Stimulated activated CD4-positive, alpha-beta T cell treated with anti-CD3 and anti-CD28 coated beads, Interleukin-12 subunit alpha, Interleukin-12 subunit beta, amount 100 ng/mL, for 24 hours (primary cell): ENCODE data around the gene CD7.

ENCODE experiments used
- DNase-seq, 2 experiments: peaks; one replicate each; pipeline ENCODE4 v3.0.0-alpha.2; 2020; ENCODE audit warnings: low read depth in 2 of 2

The CD7 gene

GRCh38 chr17:82314727-82315605 lies 2.4 kb downstream of the CD7 start:
- DNase-seq, result no peak

DNA sequence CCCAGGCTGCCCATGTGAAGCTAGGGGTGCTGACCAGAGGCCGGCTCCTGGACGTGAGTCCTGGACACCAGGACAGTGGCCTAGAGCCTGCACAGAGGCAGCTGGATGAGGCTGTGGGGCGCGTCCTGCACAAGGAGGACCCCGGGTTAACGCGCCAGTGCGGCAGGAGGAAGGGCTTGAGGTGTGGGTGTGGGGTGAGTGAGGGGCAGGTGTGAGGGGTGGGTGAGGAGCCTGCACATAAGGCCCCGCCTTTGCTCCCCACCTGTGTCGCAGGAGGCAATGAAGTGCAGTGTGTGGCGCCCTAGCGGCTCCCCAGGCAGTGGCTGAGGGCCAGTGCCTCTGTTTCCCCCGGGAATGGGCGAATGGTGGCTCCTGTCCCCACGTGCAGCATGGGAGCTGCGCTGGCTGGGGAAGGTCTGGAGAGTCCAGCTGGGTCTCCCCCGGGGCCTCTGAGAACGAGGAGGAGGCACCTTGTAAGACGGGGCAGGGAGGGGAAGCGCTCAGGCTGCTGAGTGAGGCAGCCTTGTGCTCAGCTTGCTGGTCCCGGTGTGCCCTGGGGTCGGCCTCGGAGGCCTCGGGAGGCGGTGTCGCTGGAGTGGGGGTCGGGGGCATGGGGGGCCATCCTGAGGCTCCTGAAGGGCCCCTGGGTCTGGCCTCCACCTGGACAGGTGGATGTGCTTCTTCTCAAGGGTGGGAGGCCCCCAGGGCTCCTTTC lies 3.2 kb downstream of the CD7 start:
- no peak for DNase-seq

GRCh38 chr17:82313195-82314011 lies 4.0 kb downstream of the CD7 start:
- DNase-seq, result no peak

- DNase-seq, result no peak
Measured at GRCh38 chr17:82311971-82312370, 5.4 kb downstream of the CD7 start.

DNA sequence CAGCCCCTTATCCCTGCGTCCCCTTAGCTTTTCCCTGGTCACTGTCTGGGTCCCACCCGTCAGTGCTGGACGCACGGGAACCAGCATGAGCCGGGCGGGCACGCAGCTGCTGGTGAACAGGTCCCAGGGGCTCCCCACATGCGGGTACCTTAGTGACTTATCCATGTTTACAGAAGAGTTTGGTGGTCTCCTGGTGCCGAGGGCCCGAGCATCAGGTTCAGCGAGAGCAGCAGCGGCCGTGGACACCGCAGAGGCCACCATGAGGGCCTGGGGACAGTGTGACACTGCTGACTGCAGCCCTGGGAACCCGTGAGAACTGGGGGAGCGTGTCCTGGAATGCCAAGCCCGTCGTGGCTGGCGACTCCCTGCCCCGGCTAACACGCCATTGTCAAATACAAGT lies 6.5 kb downstream of the CD7 start:
- no peak for DNase-seq

DNA sequence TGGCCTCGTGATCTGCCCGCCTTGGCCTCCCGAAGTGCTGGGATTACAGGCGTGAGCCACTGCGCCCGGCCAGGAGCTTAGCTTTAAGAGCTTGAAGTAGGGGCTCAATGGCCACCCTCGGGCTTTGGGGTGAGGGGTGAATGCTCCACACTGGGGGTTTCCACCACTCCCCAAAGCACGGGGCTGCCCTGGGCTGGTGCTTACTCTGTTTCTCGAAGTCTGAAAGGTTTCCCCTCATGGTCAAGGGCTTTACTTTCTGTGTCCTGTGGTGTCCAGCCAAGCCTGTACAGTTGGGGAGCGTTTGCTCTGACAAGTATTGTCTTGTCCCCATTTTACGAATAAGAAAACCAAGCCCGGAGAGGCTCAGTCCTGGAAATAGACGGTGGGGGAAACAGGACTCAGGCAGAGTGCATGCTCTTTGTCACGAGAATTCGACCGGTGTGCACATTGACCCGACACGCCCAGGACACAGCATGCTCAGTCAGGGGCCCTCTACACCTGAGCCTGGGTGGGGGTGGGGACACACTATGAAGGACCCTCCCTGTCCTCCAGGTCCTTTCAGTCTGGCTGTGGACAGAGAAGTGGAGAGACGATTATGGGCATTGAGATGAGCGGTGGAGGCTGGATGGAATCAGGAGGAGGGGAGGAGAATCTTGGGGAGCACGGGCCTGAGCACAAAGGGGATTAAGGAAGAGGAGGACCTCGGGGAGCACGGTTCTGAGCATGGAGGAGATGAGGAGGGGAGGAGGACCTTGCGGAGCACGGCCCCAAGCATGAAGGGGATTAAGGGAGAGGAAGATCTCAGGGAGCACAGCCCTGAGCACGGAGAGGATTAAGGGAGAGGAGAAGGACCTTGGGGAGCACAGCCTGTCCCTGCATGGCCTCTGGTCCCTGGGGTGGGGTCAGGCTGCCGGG lies 7.5 kb downstream of the CD7 start:
- DNase-seq, result no peak

DNA sequence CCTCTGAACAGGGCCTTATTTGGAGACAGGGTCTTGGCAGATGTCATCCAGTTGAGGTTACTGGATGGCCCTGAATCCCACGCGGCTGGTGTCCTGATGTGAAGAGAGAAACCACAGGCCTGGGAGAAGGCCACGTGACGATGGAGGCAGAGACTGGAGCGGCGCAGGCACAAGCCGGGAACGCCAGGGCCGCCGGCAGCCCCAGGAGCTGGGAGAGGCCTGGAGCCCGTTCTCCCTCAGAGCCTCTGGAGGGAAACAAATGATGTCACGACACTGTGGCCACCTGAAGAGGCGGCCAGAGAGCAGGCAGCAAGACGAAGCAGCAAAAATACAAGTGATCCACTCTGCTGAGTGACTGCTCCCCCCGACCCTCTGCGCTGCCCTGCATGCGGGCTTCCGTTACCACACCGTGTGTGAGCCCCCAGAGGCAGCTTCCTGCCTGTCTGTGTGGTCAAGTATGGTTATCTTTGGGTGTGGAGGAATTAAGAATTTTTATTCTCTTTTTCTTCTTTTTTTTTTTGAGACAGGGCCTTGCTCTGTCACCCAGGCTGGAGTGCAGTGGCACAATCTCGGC lies 11.6 kb downstream of the CD7 start:
- DNase-seq, result no peak

DNA sequence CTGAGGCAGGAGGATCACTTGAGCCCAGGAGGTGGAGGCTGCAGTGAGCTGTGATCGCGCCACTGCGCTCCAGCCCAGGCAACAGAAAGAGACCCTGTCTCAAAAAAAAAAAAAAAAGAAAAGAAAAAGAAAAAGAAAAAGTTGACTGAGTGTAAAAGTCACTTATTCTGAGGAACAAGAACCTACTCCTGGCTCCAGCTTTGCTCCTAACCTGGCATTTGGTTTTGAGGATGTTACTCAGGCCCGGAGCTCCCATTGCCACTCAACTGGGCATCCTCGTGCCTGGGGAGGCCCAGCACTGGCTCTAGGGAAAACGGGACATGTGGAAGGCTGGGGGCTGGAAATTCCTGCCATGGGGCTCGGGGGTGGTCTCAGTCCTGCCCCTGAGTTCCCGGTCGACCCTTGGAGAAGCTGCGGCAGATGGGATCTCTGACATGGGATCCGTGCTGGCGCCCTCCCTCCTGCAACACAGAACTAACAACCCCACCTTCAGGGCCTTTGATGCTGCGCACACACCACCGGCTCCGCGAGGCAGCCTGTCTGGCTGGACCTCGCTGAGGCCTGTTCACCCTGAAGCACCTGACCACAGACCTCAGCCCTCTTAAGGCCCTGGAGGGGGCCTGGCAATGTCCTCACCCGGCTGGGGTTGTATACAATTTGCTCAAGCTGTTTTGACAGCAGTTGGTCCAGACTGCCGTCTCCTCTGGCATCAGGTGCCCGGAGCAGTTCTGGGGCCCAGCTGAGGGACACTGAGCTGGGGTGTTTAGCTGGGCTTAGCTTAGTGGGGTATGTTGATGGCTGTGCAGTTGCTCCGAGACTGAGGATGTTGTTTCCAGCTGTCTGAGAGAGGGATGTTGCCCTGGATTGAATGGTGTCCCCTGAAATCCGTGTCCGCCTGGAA lies 12.3 kb downstream of the CD7 start:
- DNase-seq, result no peak

DNA sequence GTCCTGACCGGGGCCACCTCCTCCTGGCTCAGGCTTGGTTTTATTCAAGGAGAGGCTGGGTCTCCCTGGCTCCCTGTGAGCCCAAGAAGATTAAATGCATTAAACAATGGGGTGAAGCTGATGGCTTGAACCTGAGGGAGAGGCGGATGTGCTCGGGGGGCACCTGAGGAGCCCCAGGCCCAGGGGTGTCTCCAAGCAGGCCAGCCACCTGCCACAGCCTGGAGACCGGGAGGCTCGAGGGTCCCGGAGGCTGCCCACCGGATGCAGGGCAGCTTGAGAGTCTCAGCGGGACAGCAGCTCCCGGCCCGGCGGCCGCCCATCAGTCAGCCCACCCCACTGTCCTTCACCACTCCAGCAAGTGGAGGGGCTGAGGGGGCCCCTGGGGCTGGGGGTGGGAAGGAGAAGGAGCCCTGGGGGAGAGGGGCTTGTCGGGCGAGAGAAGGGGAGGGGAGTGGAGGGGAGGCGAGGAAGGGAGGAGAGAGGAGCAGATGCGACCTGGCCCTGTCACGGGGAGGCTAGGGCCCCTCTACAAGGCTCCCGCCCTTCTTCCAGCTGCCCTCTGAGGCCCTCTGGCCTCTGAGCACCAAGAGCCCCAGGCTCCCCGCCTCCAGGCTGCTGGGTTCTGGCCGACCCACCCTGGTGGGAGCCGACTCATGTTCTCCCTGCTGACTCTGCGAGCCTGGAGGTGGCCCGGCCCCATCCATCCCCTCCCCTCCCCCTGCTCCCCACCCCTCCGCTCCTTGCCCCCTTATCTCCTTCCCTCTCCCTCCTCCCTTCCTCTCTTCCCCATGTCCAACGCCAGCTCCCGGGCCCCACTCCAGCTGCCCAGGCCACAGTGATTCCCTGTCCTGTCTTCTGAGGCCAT lies 13.2 kb downstream of the CD7 start:
- DNase-seq, result no peak

- no peak for DNase-seq
Measured at GRCh38 chr17:82302991-82303943, 14.1 kb downstream of the CD7 start.

GRCh38 chr17:82302568-82302963 lies 14.8 kb downstream of the CD7 start:
- DNase-seq, result no peak

GRCh38 chr17:82301916-82302567 lies 15.4 kb downstream of the CD7 start:
- no peak for DNase-seq

- DNase-seq, result no peak
Measured at GRCh38 chr17:82301300-82301915, 16.0 kb downstream of the CD7 start.

DNA sequence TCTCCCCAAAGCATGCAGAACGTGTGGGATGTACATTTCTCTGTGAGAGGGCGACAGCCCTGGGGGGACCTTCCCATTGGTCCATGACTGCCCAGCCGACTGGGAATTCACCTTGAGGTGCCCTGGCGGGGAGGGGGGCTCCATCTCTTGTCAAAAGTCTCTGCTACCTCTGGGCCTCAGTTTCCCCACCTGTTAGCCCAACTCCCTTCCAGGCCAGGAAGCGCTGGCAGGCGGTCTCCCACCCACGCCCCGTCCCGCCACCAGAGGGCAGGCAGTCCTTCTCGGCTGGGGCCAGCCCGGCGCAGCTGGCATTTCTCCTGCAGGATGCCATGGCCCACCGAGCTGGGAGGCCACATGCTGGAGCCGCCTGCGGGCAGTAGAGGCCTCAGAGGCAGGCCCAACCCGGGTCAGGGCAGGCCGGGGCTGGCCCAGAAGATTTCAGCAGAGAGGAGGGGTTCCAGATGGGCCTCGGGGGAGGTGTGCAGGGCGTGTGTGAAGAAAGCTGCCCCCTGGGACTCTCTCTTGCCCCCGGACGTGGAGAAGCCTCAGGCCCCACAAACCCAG lies 16.6 kb downstream of the CD7 start:
- peak in 1 of 2 experiments; percentile 68 for DNase-seq

- no peak for DNase-seq
Measured at GRCh38 chr17:82300228-82300627, 17.2 kb downstream of the CD7 start.

DNA sequence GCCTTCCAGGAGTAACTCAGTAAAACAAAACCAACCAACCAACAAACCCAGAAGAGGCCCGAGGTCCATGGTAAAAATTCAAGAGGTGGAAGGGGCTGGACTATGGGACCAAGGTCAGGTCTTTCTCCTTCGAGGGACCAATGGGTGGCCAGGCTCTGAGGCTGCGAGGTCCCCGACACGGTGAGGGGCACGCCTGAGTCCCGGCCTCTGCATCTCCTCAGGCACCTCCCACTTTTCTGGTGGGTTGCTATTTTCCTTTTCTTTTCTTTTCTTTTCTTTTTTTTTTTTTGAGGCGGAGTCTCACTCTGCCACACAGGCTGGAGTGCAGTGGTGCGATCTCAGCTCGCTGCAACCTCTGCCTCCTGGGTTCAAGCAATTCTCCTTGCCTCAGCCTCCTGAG lies 18.0 kb downstream of the CD7 start:
- no peak for DNase-seq
